ENCODE data around the gene ZNF582. TPM values are rescaled to one million over a fixed set of nuclear protein-coding genes. Genes with fewer than 3 reads are reported as not detected.
A peak's percentile ranks its signal among the peaks of the same experiment; 100 is the strongest.

ZNF582 gene
- total RNA-seq, 2 donors from 2014 or later: 3.2 to 3.9 TPM

GRCh38 chr19:56377105-56377924, 16.0 kb downstream of the ZNF582 start:
- DNase-seq (no peak), ATAC-seq (no peak)
- H3K4me1 Mint-ChIP-seq: no peaks in the 10 kb centered on the region
- no peaks in the 10 kb centered on the region for H3K27me3 Mint-ChIP-seq
- H3K36me3 Mint-ChIP-seq (ENCODE audit: low read depth): peaks cover 7% of the 10 kb centered on the region
- no peak overlapping the region for H3K27ac Mint-ChIP-seq
- H3K9me3 ChIP-seq (ENCODE audit: control insufficient read depth, low read length, poor library complexity, severe bottlenecking): peaks cover 23% of the 10 kb centered on the region
- no peak overlapping the region for H3K4me3 Mint-ChIP-seq

- peaks cover 6% of the 10 kb centered on the region for H3K36me3 Mint-ChIP-seq (ENCODE audit: low read depth)
- H3K9me3 ChIP-seq (ENCODE audit: control insufficient read depth, low read length, poor library complexity, severe bottlenecking): peaks cover 22% of the 10 kb centered on the region
- ATAC-seq (no peak), DNase-seq (no peak)
- peaks cover 3% of the 10 kb centered on the region for H3K4me1 Mint-ChIP-seq
- H3K4me3 Mint-ChIP-seq: no peak overlapping the region
- H3K27me3 Mint-ChIP-seq: no peaks in the 10 kb centered on the region
- no peak overlapping the region for H3K27ac Mint-ChIP-seq
These were observed 21.1 kb downstream of the ZNF582 start for GRCh38 chr19:56372281-56372680.

GRCh38 chr19:56369886-56370676, 23.3 kb downstream of the ZNF582 start:
- peaks cover 2% of the 10 kb centered on the region for H3K36me3 Mint-ChIP-seq (ENCODE audit: low read depth)

GRCh38 chr19:56367829-56368711, 25.3 kb downstream of the ZNF582 start:
- Mint-ChIP-seq H3K27ac (peak overlapping the region; percentile 6), H3K4me3 (peak overlapping the region; percentile 83), H3K27me3 (no peaks in the 10 kb centered on the region), H3K36me3 (ENCODE audit: low read depth) (no peaks in the 10 kb centered on the region), H3K4me1 (peaks cover 3% of the 10 kb centered on the region)
- DNase-seq (peak; percentile 30 to 53 (median 47)), ATAC-seq (peak; percentile 95)
- peaks cover 11% of the 10 kb centered on the region for H3K9me3 ChIP-seq (ENCODE audit: control insufficient read depth, low read length, poor library complexity, severe bottlenecking)

More at GRCh38 chr19:56369886-56370676, 23.3 kb downstream of the ZNF582 start:
- H3K9me3 ChIP-seq (ENCODE audit: control insufficient read depth, low read length, poor library complexity, severe bottlenecking): peaks cover 14% of the 10 kb centered on the region
- Mint-ChIP-seq H3K4me3 (no peak overlapping the region), H3K27ac (no peak overlapping the region), H3K27me3 (no peaks in the 10 kb centered on the region), H3K4me1 (peaks cover 3% of the 10 kb centered on the region)
- DNase-seq: no peak
- no peak for ATAC-seq

GRCh38 chr19:56360841-56361240, 32.5 kb downstream of the ZNF582 start:
- H3K9me3 ChIP-seq (ENCODE audit: control insufficient read depth, low read length, poor library complexity, severe bottlenecking): peaks cover 8% of the 10 kb centered on the region
- no peak overlapping the region for H3K4me3 Mint-ChIP-seq
- H3K4me1 Mint-ChIP-seq: no peaks in the 10 kb centered on the region
- peaks cover 7% of the 10 kb centered on the region for H3K36me3 Mint-ChIP-seq (ENCODE audit: low read depth)
- H3K27ac Mint-ChIP-seq: no peak overlapping the region
- ATAC-seq (no peak), DNase-seq (no peak)
- no peaks in the 10 kb centered on the region for H3K27me3 Mint-ChIP-seq

GRCh38 chr19:56356944-56357343, 36.4 kb downstream of the ZNF582 start:
- no peaks in the 10 kb centered on the region for H3K4me1 Mint-ChIP-seq

GRCh38 chr19:56355517-56355916, 37.8 kb downstream of the ZNF582 start:
- Mint-ChIP-seq H3K27me3 (peaks cover 16% of the 10 kb centered on the region), H3K36me3 (ENCODE audit: low read depth) (peaks cover 7% of the 10 kb centered on the region), H3K4me3 (no peak overlapping the region), H3K4me1 (no peaks in the 10 kb centered on the region), H3K27ac (no peak overlapping the region)
- DNase-seq: no peak
- no peak for ATAC-seq
- H3K9me3 ChIP-seq (ENCODE audit: control insufficient read depth, low read length, poor library complexity, severe bottlenecking): no peaks in the 10 kb centered on the region

More at GRCh38 chr19:56356944-56357343, 36.4 kb downstream of the ZNF582 start:
- H3K27me3 Mint-ChIP-seq: peaks cover 15% of the 10 kb centered on the region
- H3K4me3 Mint-ChIP-seq: no peak overlapping the region
- no peak for ATAC-seq
- peaks cover 3% of the 10 kb centered on the region for H3K9me3 ChIP-seq (ENCODE audit: control insufficient read depth, low read length, poor library complexity, severe bottlenecking)
- DNase-seq: no peak
- H3K27ac Mint-ChIP-seq: no peak overlapping the region
- H3K36me3 Mint-ChIP-seq (ENCODE audit: low read depth): peaks cover 7% of the 10 kb centered on the region

- no peak overlapping the region for H3K27ac Mint-ChIP-seq
- no peak for DNase-seq
- no peaks in the 10 kb centered on the region for H3K36me3 Mint-ChIP-seq (ENCODE audit: low read depth)
- no peak overlapping the region for H3K4me3 Mint-ChIP-seq
- no peaks in the 10 kb centered on the region for H3K9me3 ChIP-seq (ENCODE audit: control insufficient read depth, low read length, poor library complexity, severe bottlenecking)
- ATAC-seq: no peak
- peaks cover 16% of the 10 kb centered on the region for H3K27me3 Mint-ChIP-seq
- no peaks in the 10 kb centered on the region for H3K4me1 Mint-ChIP-seq
These were observed 42.1 kb downstream of the ZNF582 start for GRCh38 chr19:56351208-56351607.

- Mint-ChIP-seq H3K4me3 (no peak overlapping the region), H3K27ac (no peak overlapping the region), H3K4me1 (no peaks in the 10 kb centered on the region), H3K27me3 (peaks cover 16% of the 10 kb centered on the region), H3K36me3 (ENCODE audit: low read depth) (no peaks in the 10 kb centered on the region)
- no peaks in the 10 kb centered on the region for H3K9me3 ChIP-seq (ENCODE audit: control insufficient read depth, low read length, poor library complexity, severe bottlenecking)
- ATAC-seq (peak; percentile 44), DNase-seq (peak in 1 of 3 donors; percentile 23)
These were observed 42.8 kb downstream of the ZNF582 start for GRCh38 chr19:56350416-56351045.

GRCh38 chr19:56348289-56348877, 45.0 kb downstream of the ZNF582 start:
- DNase-seq: no peak

GRCh38 chr19:56347163-56347778, 46.1 kb downstream of the ZNF582 start:
- H3K4me3 Mint-ChIP-seq: no peak overlapping the region
- no peaks in the 10 kb centered on the region for H3K36me3 Mint-ChIP-seq (ENCODE audit: low read depth)
- no peak for ATAC-seq
- H3K27me3 Mint-ChIP-seq: peaks cover 4% of the 10 kb centered on the region
- H3K4me1 Mint-ChIP-seq: no peaks in the 10 kb centered on the region
- no peaks in the 10 kb centered on the region for H3K9me3 ChIP-seq (ENCODE audit: control insufficient read depth, low read length, poor library complexity, severe bottlenecking)
- no peak overlapping the region for H3K27ac Mint-ChIP-seq
- no peak for DNase-seq

More at GRCh38 chr19:56348289-56348877, 45.0 kb downstream of the ZNF582 start:
- no peak overlapping the region for H3K27ac Mint-ChIP-seq
- H3K4me3 Mint-ChIP-seq: no peak overlapping the region
- H3K9me3 ChIP-seq (ENCODE audit: control insufficient read depth, low read length, poor library complexity, severe bottlenecking): no peaks in the 10 kb centered on the region
- no peaks in the 10 kb centered on the region for H3K36me3 Mint-ChIP-seq (ENCODE audit: low read depth)
- H3K27me3 Mint-ChIP-seq: peaks cover 10% of the 10 kb centered on the region
- H3K4me1 Mint-ChIP-seq: no peaks in the 10 kb centered on the region
- ATAC-seq: no peak

- H3K4me1 Mint-ChIP-seq: no peaks in the 10 kb centered on the region
- no peak overlapping the region for H3K27ac Mint-ChIP-seq
- no peaks in the 10 kb centered on the region for H3K9me3 ChIP-seq (ENCODE audit: control insufficient read depth, low read length, poor library complexity, severe bottlenecking)
- ATAC-seq (no peak), DNase-seq (no peak)
- H3K27me3 Mint-ChIP-seq: peaks cover 20% of the 10 kb centered on the region
- no peaks in the 10 kb centered on the region for H3K36me3 Mint-ChIP-seq (ENCODE audit: low read depth)
- no peak overlapping the region for H3K4me3 Mint-ChIP-seq
These were observed 51.4 kb downstream of the ZNF582 start for GRCh38 chr19:56341948-56342347.
